NK-92 treated with Interleukin-12 subunit alpha and Interleukin-12 subunit beta, amount 100 ng/mL, for 24 hours (cell line): ENCODE data around the gene MBNL1.

Experiments used
- DNase-seq: peaks from one replicate; lab custom pipeline; 2025; lab: John Stamatoyannopoulos, UW

Gene MBNL1

DNA sequence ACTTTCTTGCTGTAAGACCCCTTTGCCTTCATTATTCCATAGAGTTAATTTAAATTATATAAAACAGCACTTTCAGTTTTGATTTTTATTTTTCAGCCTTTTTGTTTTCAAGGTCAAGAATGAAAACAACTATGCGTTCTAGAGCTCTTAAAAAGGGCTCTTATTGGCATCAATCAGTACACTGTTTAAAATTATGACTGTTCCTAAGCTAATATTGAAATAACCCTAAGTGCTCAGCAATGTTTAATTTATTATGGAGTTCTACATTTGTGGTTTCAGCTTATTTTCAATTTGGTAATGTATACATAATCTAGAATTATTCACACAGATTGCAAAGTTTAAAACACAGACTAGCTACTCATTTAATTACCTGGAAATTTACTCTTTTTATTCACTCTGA lies 179.4 kb downstream of the MBNL1 start:
- DNase-seq = no peak

DNA sequence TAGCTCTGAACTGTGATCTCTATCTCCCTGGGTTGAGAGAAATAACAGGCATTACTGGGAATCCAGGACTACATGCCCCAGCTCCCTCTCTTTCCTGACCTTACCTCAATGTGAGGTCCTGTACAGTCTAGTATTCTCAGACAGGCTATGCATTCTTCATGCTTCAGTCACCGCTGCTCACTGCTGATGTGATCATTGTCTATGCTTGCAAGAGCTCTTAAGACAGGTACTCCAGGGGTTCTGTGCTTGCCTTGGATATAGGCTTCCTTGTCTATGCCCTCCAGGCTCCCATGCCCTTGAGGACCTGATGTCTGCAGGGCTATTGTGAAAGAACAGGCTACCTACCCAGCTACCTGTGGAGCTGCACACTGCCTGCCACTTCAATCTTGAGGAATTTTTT lies 183.6 kb downstream of the MBNL1 start:
- no peak for DNase-seq

DNA sequence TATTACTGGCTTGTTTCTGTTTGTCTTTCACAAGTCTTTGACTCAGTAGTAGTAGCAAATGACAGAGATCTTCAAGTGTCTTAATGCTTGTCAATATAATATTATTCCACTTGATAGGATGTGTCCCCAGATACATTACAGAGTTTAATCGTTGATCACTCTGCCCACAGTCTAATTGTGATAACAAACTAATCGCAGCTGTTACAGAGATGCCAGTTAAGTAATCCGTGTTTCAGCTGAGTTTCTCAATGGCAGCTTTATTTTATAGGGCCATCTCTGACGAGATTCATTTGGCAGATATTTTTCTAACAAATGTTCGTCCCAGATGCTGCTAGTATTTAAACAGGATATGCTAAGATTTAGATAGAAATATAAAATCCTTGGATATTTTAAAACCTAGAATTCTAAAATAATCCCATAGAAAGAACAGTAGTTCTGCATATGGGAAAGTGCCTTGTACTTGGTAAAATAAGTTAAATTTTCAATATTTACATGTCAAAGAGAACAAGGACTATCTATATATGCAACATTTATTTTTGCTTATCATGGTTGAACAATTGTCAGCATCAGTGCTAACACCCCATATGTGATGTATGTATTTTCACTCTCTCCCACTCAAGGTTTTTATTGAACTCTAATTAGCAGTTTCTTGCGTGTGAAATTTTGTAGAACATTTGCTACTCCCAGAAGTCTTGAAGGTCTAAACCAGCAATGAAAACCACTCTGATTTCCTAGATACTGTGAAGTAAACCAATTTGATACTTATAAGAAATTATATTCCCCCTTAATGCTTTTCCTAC lies 185.5 kb downstream of the MBNL1 start:
- DNase-seq = no peak

DNA sequence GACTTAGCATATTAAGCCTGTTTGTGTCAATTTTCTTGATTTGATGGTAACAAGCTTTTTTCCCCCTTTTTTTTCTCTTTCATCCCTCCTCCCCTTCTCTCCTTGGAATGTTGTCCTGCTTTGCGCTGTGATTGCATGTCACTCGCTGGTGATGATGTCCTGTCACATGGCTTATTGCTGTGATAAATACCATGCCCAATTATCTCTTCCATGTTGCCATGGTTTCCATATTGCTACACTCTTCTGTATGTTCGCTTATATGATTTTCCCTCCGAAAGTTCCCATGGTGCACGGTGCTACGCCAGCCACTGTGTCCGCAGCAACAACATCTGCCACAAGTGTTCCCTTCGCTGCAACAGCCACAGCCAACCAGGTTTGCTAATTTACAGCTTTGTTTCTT lies 187.3 kb downstream of the MBNL1 start:
- no peak for DNase-seq

DNA sequence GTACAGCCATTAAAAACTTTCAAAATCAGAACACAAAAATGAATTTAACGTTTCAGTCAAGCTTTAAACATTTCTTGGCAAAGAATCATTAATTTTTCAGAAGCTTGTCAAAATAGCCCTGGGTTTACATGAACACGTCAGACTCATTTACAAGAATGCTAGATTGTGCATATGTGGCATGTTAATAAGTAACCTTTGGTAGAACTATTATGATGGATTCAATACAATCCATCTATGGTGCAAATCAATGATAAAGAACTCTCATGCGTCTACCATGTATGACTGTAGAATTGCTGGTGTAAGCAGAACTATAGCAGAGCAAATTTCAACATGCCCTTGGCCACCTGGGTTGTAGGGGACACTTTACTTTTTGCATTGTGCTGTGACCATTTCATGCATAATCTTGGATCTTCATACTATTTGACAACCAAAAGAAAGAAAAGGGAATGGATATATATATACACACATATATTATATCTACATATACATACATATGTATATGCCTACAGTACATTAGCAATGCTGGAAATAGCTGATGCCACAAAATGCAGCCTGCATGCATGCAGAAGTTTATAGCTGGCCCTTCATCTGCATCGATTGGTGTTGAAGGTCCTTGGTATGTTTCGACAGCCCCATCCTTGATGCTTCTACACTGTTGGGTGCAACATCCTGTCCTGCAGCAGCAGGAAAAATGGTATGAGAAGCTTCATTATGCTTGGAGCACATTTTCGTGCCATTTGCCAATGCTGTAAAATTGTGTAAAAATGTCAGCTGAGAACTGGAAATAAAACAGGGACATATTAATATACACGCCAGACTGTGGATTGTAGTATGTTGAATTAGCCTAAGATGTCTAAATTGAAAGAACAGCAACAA lies 189.0 kb downstream of the MBNL1 start:
- no peak for DNase-seq

DNA sequence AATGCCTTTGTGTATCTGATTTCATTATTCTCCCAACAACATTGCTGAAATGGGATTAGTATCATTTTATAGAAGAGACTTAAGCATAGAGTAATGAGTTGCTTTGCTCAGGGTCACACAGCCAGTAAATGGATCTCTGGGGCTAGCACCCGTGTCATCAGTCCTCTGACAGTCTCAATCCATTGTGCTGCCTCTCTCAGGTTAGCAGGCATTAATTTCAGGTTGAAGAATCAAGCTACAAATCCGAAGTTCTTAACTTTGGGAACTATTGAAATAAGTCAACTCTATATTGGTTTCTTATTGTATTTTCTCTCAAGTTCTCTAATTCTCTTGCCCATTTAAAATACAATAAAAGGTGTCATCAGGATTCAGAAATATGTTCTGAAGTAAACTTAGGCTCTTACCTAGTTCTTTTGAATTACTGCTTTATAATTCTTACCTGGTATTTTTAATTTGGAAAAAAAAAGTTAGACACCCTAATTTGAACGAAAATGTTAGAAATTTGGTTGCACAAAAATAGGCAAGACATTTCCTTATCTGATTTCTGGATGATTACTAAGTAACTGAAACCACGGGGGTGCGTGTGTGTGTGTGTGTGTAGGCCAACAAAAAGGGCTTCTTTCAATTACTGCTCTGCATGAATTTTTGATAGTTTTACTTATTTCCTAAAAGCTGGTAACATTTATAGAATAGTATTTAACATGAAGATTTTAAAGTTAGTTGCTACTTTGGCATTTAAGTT lies 189.8 kb downstream of the MBNL1 start:
- no peak for DNase-seq

DNA sequence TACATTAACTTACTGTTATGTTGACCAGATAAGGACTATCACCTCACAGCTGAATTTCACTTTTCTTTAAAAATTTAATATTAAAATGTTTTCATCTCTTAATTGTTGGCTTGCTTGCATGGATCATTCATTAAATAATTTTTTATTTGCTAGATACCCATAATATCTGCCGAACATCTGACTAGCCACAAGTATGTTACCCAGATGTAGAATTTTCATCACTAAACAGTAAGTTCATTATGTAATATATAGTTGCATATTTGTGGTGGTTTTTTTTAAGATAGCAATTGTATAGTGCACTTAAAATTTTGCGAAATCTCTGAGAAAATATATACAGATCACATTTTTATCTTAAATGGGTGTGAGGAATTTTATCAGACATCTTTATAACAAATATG lies 190.4 kb downstream of the MBNL1 start:
- DNase-seq = no peak

DNA sequence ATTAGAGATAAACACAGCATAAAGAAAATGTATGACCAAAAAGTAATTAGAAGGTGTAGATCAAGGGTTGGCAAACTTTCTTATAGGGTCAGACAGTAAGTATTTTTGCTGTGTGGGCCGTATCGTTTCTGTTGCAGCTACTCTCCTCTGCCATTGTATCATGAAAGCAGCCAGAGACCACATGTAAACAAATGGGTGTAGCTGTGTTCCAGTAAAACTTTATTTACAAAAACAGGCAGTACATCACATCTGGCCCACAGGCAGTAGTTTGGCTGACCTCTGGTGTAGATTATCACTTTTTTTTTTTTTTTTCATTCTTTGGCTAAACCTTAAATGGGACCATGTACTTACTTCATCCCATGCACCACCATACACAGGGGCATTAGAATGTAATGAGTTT lies 190.8 kb downstream of the MBNL1 start:
- DNase-seq = no peak

DNA sequence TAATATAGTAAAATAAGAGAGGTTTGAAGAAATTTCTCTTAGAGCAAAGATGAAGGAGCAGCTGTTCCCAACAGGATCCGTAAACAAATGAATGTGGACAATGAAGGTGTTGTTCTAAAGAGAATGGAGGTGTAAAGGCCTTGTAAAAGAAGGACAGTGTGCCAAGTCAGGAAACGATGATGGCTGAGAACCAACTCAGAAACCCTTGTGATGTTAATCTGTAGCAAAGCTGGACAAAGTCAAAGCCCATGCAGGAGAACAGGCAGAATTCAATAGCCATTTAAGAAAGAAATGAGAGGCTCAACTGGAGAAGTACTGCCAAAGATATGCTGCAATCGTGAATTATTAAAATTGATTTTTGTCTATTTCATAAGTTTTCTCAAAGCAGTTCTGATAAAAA lies 192.2 kb downstream of the MBNL1 start:
- no peak for DNase-seq

DNA sequence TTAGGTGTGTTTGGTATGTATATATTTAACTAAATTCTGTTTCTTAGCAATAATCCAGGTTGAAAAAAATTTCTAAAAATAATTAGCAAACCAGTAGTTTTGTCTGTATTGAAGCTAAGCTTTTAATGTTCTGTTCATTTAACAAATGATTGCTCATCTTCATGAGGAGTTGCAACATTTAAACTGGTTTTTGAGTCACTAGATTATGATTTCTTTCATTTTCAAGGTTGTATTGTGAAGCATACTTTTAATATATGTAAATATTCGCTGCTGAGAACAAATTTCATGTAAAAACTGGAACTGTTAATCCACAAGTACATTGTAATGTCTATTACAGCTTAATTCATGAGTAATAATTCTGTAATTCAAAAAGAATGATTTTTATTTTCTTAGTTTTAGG lies 192.7 kb downstream of the MBNL1 start:
- no peak for DNase-seq

DNA sequence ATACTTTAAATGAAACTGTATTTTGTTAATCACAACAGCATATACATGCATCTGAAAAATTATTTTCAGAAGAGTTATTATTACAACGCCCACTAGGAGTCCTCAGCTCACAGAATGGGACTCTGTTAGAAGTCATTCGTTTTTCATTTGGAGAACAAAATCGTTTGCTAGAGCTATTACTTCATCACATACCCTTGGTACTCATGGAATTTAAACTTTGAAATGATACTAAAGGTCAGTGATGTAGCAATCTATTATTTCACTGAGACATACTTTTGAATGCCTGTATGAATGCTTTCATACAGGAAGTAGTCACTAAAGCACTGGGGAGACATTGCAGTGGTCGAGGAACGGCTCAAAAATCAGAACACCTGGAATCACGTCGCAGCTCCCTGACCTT lies 198.1 kb downstream of the MBNL1 start:
- no peak for DNase-seq

DNA sequence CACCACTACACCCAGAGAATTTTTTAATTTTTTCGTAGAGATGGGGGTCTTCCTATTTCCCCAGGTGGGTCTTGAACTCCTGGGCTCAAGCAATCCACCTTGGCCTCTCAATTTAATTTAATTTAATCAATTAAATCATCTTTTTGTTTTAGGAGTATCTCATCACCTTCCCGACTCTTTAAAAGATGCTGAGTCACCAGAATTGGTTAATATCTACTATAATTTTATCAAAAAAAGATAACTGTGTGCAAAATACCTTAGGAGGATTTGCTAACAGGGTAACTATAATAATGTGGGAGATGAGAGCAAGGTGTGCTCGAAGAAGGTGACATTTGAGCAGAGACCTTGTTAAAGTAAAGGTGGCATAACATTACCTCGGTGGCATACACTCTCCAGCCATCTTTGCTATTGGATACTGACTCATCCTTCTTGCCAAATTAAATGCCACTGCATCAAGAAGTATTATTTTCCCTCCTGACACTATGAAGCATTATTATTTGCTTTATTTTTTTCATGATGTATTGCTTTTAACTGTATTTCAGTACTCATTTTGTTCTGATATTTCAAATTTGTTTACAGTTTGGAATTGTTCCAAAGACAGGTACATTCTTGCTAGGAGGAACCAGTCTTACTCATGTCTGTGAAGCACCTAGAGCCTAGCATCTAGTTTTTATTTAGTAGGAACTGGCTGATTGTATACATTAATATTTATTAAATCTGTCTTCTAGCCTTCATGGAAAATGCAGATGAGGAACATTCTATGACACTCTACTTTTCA lies 200.7 kb downstream of the MBNL1 start:
- DNase-seq = no peak

DNA sequence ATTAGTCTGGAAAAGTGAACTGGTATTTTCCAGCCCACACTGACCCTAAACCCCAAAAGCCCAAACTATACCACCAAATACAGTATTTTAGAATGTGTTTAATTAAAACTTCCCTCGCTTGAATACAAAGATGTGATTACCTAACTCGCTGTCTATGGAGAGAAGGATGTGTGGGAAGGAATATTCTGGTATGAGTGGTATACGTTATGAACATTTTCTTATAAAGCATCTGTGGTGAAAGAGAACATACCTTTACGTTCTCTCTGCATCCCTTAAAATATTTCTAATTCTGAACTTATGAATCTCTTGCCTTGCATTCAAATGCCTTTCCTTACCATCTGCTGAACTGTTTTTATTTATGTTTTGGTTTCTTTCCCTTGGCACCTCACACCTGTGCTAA lies 201.4 kb downstream of the MBNL1 start:
- no peak for DNase-seq

DNA sequence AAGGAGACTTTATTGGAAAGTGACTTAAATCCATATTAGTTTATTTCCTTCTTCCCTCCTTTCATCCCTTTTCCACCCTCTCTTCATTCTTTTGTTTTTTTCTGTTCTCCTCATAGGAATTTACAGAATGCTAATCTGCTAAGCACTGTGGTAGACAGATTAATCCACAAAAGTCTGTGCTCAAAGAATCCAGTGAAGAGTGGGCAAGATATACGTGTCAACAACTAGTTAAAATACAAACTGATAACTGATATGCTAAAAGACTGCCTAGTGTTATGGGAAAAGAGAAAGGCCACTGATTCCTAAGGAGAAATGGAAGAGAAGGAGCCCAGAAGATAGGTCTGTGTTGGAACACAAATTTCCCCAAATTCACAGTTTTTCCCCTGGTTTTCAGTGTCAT lies 202.2 kb downstream of the MBNL1 start:
- DNase-seq = no peak

DNA sequence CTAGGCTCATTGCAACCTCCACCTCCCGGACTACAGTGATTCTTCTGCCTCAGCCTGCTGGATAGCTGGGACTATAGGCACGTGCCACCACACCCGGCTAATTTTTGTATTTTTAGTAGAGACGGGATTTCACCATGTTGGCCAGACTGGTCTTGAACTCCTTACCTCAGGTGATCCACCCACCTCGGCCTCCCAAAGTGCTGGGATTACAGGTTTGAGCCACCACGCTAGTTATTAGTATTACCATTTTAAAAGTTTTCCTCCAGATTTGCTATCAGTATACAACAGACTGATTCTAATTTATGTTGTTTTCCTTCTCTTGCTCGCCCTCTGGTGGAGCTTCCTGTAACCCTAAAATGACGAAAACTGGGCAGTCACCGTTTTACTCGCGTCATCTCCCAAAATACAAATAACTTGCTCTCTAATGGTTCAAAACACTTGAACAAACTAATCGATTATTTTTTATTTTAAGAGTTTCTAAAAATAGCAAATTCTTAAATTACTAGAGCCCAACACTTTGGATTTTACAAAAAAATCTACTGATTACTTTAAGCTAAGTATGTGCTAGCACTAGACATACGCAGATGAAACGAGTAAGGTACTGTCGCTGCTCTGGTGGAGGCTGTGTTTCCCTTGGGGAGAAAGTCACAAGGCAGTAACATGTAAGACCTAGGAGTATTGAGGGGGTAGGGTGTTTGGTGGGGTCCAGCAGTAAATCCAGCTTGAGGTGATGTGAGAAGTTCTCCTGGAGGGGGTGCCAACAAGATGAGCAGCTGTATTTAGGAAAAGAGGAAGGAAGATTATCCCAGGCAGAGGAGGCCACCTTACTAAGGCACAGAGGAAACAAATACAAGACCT lies 203.3 kb downstream of the MBNL1 start:
- DNase-seq = no peak

DNA sequence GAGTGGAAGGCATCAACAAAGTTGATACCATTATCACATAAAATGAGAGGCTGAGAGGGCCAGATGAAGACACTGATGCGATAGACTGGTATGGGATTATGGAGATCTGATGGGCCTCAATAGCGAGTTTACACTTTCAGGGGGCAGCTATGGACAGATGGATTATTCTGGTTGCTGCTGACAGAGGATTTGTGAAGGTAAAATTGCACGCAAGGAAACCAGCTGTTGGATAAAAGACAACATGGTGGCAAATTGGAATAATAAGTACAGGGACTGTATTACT lies 203.9 kb downstream of the MBNL1 start:
- no peak for DNase-seq

DNA sequence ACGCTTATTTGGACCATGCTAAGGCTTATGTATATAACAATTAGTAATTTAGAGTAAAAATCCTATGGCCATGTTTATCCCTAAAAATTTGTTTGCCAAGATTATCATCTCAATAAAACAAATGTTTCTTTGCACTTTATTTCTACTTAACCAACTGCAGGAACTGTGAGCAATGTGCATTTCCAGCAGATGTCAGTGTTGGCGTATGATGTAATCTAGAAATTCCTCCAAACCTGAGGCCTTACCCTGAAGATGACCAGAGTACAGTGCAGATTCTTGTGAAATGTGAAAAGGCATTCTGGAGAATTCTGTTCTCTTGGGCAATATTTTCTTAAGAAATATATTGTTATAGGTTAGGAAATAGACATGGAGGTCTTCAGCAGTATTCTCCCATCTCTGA lies 205.9 kb downstream of the MBNL1 start:
- DNase-seq = no peak

DNA sequence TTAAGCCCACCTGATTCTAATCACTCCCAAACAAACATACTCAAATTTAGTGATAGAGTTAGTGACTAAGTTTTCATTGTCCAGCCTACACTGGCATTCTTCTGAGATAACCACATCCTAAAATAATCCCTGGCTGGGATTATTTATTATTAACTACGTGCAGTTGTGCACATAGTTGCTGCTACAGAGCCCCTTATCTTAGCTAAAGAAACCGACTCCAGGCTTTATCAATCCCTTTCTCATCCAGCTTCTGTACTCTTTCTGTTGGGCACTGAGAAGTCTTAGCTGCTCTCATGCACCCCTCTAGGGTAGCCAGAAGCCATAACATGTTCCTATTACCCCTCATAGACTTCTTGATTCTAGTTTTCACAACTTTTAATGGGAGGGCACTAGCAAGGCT lies 208.7 kb downstream of the MBNL1 start:
- no peak for DNase-seq

DNA sequence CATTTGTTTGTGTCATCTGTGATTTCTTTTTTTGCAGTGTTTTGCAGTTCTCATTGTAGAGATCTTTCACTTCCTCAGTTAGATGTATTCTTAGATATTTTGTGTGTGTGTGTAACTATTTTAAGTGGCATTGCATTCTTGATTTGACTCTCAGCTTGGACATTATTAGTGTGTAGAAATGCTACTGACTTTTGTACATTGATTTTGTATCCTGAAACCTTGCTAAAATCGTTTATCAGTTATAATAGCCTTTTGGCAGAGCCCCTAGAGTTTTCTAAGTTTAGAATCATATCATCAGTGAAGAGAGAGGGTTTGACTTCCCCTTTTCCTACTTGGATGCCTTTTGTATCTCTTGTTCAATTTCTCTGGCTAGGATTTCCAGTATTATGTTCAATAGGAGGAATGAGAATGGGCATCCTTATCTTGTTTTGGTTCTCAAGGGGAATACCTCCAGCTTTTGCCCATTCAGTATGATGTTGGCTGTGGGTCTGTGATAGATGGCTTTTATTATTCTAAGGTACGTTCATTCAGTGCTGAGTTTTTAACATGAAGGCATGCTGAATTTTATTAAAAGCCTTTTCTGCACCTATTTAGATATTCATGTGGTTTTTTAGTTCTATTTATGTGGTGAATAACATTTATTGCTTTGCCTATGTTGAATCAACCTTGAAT lies 211.7 kb downstream of the MBNL1 start:
- no peak for DNase-seq

DNA sequence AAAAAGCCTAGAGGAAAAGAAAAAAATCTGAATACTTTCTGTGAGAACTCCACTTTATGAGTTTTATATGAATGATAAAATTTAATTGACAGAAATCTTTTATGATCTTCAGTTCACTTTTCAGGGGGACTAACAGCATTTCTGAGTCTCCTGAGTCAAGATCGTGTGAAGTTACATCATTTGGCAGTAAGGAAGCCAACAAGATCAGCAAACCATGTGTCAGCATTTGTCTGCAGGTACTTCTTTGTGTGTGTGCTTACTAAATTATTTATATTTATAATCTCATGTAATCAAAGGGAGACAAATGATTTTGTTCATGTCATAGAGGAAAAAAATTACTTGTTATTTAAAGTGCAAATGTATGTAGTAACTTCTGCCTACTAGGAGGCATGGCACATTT lies 217.6 kb downstream of the MBNL1 start:
- no peak for DNase-seq

DNA sequence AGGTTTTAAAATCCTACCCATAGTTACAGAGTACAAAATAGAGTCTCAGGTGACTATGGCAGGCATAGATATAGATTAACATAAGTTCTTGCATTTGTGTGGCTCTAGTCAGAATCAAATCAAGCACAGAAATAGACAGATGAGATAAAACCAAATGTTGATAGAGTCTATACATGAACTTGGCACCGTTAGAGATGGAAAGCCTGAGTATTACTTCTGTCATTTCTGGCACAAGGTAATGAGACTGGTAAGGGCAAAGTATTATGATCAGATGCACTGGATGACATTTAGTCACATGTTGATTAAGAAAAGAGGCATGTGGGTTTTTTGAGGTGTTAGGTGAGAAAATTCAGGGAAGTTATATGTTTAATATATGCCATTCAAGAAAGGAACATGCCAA lies 219.7 kb downstream of the MBNL1 start:
- DNase-seq = no peak
